Stimulated activated CD8-positive, alpha-beta memory T cell treated with anti-CD3 and anti-CD28 coated beads, Interleukin-7, amount 100 ng/mL, for 48 hours (primary cell): ENCODE results near the gene CCR7.
A peak's percentile ranks its signal among the peaks of the same experiment; 100 is the strongest.

Source experiments
- DNase-seq, 2 donors: peaks; one replicate each; pipeline ENCODE4 v3.0.0-alpha.2; 2020; ENCODE audit warnings: low read depth in 1 of 2; ENCODE audit errors: extremely low read depth in 1 of 2

CCR7 gene

DNA sequence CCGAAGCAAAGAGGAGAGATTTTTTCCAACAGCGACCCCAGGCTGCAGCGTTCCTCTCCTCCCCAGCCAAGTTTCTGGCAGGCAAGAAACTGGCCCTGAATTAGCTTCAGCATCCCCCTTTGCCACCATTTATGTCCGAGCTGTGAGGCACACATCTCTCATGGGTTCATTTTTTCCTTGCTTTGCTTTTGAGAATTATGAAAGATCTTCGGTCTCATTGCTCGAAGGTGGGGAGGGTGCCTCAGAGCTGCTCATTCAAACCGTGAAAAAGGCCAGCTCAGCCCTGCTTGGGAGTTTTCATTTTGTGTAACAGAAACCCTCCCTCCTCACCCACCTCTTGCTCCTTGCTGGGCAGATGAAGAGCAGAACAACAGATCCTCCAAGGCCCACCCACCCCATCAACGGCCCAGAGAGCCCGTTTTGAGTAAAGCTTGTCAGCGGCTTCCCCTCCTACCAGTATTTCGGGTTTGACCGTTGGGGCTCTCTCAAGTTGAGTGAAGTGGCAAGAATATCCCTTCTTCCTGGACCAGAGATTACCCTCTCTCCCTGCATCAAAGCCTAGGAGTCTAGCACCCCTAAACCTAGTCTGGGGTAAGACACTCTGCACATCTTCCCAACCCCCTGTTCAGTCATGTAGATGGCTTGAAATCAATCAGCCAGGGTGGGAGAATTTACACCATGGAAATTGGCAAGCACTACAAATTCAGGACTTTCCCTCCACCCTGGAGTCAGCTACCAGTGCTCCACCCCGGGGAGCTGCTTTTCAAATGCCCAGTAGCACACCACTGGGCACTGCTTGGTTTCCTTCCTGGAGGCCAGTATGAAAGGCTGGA, 1.8 kb downstream of the CCR7 start:
- peak in 1 of 2 donors; percentile 85 for DNase-seq

GRCh38 chr17:40562838-40563219, 2.4 kb downstream of the CCR7 start:
- no peak for DNase-seq

DNA sequence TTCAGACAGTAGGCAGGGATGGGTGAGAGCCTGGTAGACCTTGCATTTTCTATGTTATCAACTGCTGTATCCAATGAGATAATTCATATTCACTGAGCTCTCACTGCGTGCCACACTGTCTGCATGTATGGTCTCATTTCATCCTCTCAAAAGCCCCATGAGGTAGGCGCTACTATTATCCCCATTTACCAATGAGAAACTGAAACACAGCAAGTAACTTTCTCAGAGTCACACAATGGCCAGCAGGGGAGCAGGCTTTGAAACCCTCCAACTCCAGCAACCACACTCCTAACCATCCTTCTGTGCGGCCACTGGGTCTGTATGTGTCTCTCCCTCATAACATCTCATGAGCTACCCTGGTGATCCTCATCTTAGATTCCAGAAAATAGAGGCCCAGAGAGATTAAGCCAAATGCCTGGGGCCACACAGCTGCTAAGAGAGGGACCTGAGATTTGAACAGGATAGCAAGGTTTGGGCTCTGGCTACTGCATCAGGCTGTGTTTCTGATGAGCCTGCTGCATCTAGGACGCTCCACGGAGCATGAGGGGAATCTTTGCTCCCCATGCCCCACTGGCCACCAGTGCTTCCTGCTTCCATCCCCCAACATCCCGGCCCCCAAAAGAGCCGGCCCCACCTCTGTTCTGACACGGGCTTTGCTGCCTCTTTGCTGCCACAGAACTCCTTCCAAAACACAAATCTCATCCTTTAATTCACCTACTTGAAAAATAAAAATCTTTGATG, 3.2 kb downstream of the CCR7 start:
- peak in 1 of 2 donors; percentile 65 for DNase-seq

- DNase-seq: no peak
Observed at GRCh38 chr17:40561294-40561870, 3.9 kb downstream of the CCR7 start.

DNA sequence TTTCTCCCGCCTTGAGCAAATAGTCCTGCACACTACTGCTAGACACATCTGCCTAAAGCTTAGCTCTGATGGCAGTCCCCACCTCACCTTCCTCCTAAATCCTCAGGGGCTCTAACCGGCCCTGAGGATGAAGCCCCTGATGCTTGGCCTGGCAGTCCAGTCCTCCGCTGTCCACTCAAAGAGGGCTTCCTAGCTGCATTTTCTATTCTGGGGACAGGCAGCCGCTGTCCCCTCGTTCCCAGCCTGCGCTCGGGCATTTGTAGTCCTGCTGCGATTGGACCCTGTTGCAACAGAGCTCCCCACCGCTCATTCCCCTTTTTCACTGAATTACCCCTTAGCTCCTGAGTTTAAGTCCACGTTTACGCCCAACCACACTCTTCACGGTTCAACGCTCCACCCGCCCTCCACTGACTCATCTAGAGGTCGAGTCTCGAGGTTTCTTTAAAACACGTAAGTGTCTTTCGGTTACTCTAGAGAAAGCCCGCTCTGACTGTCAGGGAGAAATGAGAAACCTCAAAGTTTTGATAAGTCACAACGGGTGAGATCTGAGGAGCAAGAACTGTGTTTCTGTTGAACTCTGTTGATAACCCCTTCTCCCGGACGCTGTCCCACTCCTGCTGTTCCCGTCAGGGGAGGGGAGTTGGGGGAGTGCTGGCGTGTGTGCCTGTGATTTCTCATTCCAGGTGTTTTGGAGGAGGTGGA, 4.5 kb downstream of the CCR7 start:
- peak in 1 of 2 donors; percentile 82 for DNase-seq

DNA sequence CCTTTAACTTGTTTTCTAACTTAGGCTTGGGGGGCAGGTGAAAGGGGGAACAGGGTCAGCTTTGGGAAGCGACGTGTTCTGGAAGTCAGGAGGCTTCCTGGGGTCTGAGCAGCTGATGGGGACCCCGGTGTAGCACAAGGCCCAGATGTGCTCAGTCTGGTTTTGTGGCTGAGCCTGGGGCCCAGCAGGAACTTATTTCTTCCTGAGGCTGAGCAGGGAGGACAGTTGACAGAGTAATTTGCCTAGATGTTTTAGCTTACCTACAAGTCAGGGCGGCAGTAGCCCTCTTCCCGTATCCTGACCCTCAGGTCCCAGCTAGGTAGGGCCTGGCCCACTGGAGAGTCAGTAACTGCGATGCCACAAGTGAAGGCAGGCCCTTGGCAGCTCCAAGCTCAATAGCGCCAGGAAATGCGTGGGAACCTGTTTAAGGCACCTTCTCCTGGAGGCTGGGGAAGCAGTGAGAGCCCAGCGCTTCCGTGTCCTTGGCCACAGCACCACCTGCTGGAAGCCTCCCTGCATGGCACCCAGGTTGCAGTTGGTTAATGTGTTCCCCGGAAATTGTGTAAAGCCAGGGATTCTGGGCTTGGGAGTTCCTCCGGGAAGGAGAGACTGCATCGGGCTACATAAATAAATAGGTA, 5.2 kb downstream of the CCR7 start:
- peak in 1 of 2 donors; percentile 72 for DNase-seq

- no peak for DNase-seq
Observed at GRCh38 chr17:40559564-40559916, 5.7 kb downstream of the CCR7 start.

DNA sequence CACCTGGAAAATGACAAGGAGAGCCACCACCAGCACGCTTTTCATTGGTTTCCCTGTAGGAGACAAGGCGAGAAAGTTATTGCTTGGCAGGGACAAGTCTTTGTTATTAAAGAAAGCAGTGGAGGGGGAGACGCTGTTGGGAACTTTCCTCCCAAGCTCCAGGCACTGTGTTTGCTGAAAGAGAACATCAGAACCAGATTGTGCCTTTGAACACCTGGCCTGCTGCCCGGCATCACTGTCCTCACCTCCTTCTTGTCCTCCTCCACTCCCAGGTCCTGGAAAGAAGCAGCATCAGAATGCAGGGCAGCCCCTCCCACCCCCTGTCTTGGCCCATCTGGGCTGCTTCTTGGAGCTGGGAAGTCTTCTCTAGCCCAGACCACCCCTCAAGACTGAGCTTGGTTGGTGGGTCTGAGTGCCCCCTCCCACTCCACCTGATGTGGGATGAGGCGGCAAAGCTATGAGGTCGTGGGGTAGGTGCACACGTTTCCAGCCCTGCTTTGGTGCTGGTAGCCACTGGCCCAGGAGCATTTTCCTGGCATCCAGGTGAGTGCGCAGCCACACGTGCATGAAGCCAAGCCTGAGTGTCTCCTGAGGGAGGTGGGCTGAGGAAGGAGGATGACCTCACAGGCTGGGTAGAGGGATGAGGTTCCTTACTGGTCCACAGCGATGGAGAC, 6.2 kb downstream of the CCR7 start:
- no peak for DNase-seq

- no peak for DNase-seq
Observed at GRCh38 chr17:40558300-40558889, 6.9 kb downstream of the CCR7 start.

DNA sequence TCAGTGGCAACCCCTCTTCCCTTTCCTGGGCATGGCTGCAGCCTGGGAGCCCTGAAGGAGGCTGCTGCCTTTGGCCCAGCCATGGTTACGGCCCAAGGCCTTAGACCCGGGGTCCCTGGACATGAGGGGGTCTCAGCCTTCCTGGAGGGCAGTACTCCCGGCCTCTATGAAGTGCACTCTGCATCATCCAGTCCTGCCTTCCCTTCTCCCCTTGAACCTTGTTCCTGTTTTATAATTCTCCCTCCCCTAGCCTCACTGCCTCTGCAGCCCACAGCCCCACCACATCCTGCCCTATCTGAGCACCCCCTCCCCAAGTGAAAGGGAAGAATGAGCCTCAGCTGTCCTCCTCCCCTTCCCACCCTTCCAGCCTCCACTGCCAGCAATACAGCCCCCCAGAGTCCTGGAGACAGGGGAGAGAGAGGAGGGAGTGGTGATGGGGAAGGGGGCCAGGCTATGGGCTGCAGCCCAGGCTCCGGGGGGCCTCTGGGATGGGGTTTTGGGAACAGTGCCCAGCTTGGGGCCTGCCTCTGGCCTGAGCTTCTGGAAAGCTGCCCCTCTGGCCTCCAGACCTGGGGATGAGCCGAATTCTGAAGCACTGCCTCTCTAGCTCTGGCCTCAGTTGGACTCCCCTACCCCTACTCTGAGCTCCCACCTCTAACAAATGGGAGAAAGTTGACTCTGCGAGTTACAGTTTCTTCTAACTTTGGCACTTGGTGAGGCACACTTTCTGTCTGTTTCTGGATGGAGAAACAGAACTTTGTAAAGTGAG, 7.6 kb downstream of the CCR7 start:
- DNase-seq: no peak

GRCh38 chr17:40556884-40557414, 8.3 kb downstream of the CCR7 start:
- DNase-seq: no peak

DNA sequence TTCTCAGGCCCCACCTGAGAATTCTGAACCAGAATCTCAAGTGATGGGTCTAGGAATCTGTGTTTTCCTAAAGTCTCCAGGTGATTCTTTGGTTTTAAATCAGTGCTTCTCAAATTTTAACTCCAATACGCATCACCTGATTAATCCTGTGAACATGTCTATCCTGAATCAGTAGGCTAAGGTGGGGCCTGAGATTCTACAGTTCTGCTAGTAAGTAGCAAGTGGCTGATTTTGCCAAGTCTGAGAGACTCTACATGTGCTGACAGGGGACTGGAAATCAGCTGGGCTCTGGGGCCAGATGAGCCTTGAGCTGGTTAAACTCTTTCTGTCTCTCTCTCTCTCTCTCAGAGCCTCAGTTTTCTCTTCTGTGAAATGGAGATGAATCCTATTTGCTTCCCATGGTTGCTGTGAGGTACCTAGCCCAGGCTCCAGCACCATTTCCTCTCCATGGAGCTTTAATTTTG, 9.0 kb downstream of the CCR7 start:
- DNase-seq: no peak

GRCh38 chr17:40555296-40556190, 9.7 kb downstream of the CCR7 start:
- DNase-seq: no peak

- no peak for DNase-seq
Observed at GRCh38 chr17:40554646-40555295, 10.5 kb downstream of the CCR7 start.

- no peak for DNase-seq
Observed at GRCh38 chr17:40553694-40554534, 11.4 kb downstream of the CCR7 start.
